H1 (cell line): ENCODE measurements around the gene IGSF5. TPM values are rescaled to one million over a fixed set of nuclear protein-coding genes. Genes with fewer than 3 reads are reported as not detected.

Source experiments
- CTCF ChIA-PET: fragments of 300-600 bp; sonication (Branson Sonifier 250); formaldehyde crosslinking; loops from one replicate; lab custom pipeline; 2021; ENCODE audit not compliant: partially characterized antibody; lab: Charles Lee
- POLR2A ChIA-PET: fragments of 300-600 bp; sonication (Branson Sonifier 250); formaldehyde crosslinking; loops from one replicate; lab custom pipeline; 2021; ENCODE audit warnings: inconsistent platforms; ENCODE audit not compliant: partially characterized antibody; lab: Charles Lee
- DNase-seq, 2 experiments: peaks; one replicate each; pipeline versions ENCODE4 v3.0.0 to v3.0.0-alpha.2; 2010 to 2022; ENCODE audit warnings: low spot score in 2 of 2, low read depth in 1 of 2, mixed read lengths in 1 of 2
- FAIRE-seq: peaks from 2 replicates; lab custom pipeline; 2011; peaks lifted over from hg19 to GRCh38; lab: Jason Lieb, UNC
- H2AFZ ChIP-seq: 2 replicates; pipeline ENCODE4 v1.8.1; 2012; ENCODE audit warnings: low read length, inconsistent platforms
- H2AK5ac ChIP-seq: 2 replicates; pipeline ENCODE4 v1.6.1; 2013; ENCODE audit warnings: low read depth, low read length
- H2BK120ac ChIP-seq: replicated peaks from 2 replicates; pipeline ENCODE3; 2013; ENCODE audit warnings: low read depth, low read length, inconsistent platforms
- H2BK12ac ChIP-seq: 2 replicates; pipeline ENCODE4 v1.6.1; 2013; ENCODE audit warnings: low read depth, low read length
- H2BK15ac ChIP-seq: 2 replicates; pipeline ENCODE4 v1.6.1; 2013; ENCODE audit warnings: low read length
- H2BK20ac ChIP-seq: 2 replicates; pipeline ENCODE4 v1.6.1; 2013; ENCODE audit warnings: low read length
- H2BK5ac ChIP-seq: 2 replicates; pipeline ENCODE4 v1.6.1; 2013; ENCODE audit warnings: low read depth, low read length
- H3K14ac ChIP-seq: 2 replicates; pipeline ENCODE4 v1.6.1; 2013; ENCODE audit warnings: inconsistent platforms; ENCODE audit not compliant: insufficient read length
- H3K18ac ChIP-seq: 2 replicates; pipeline ENCODE4 v1.6.1; 2013; ENCODE audit warnings: low read length; ENCODE audit errors: extremely low read depth
- H3K23ac ChIP-seq: 2 replicates; pipeline ENCODE4 v1.6.1; 2013; ENCODE audit warnings: inconsistent platforms; ENCODE audit not compliant: insufficient read length
- H3K23me2 ChIP-seq: 2 replicates; pipeline ENCODE4 v1.6.1; 2013; ENCODE audit warnings: low read depth, low read length
- H3K27ac ChIP-seq: 2 replicates; pipeline ENCODE4 v1.6.1; 2011; ENCODE audit warnings: low read depth, low read length, inconsistent platforms
- H3K27me3 ChIP-seq, 4 experiments: replicated peaks in 1 of 4; 1 replicate in 1 of 4; 2 replicates in 3 of 4; pipeline versions ENCODE4 v1.6.1 to v1.8.1; 2011 to 2013; ENCODE audit warnings: low read length in 3 of 4, mild to moderate bottlenecking in 3 of 4, inconsistent platforms in 2 of 4, mixed read lengths in 2 of 4, moderate library complexity in 1 of 4; ENCODE audit not compliant: control insufficient read depth in 3 of 4, insufficient read depth in 3 of 4; ENCODE audit errors: extremely low read depth in 1 of 4
- H3K36me3 ChIP-seq, 4 experiments: 2 replicates each; pipeline versions ENCODE4 v1.6.1 to v1.8.1; 2011 to 2013; ENCODE audit warnings: mild to moderate bottlenecking in 4 of 4, low read length in 3 of 4, moderate library complexity in 2 of 4, control low read depth in 1 of 4, inconsistent platforms in 1 of 4; ENCODE audit not compliant: insufficient read depth in 4 of 4, control insufficient read depth in 2 of 4
- H3K4ac ChIP-seq: replicated peaks from 2 replicates; pipeline ENCODE3; 2013; ENCODE audit warnings: low read length, low read depth, mixed read lengths, inconsistent platforms; ENCODE audit not compliant: insufficient read length
- H3K4me1 ChIP-seq, 4 experiments: replicated peaks in 1 of 4; 1 replicate in 1 of 4; 2 replicates in 3 of 4; pipeline versions ENCODE4 v1.6.1 to v1.8.1; 2011 to 2013; ENCODE audit warnings: low read length in 3 of 4, inconsistent platforms in 2 of 4, mixed read lengths in 1 of 4; ENCODE audit not compliant: insufficient read depth in 4 of 4, control insufficient read depth in 3 of 4
- H3K4me2 ChIP-seq, 2 experiments: 2 replicates each; pipeline versions ENCODE4 v1.6.1 to v1.8.1; 2011 to 2013; ENCODE audit warnings: low read depth in 2 of 2, low read length in 2 of 2, control low read depth in 1 of 2, inconsistent platforms in 1 of 2, mild to moderate bottlenecking in 1 of 2; ENCODE audit not compliant: insufficient read depth in 1 of 2
- H3K4me3 ChIP-seq, 4 experiments: fragments of 200-600, 300-600 bp in 1 of 4; sonication (generic), shearing (Covaris generic), sonication (Bioruptor Twin) in 1 of 4; 2 replicates each; pipeline versions ENCODE4 v1.5.1 to v1.8.1; 2011 to 2016; ENCODE audit warnings: low read length in 4 of 4, low read depth in 3 of 4, control low read depth in 2 of 4, inconsistent platforms in 2 of 4, mild to moderate bottlenecking in 2 of 4, mixed read lengths in 1 of 4, moderate library complexity in 1 of 4; ENCODE audit not compliant: insufficient read depth in 2 of 4; ENCODE audit errors: extremely low read depth in 1 of 4
- H3K56ac ChIP-seq: replicated peaks from 2 replicates; pipeline ENCODE3; 2013; ENCODE audit warnings: low read depth, mild to moderate bottlenecking, mixed read lengths, low read length, inconsistent platforms; ENCODE audit not compliant: insufficient read length
- H3K79me1 ChIP-seq: 2 replicates; pipeline ENCODE4 v1.6.1; 2013; ENCODE audit warnings: low read depth, low read length, control low read depth
- H3K79me2 ChIP-seq, 2 experiments: 2 replicates each; pipeline versions ENCODE4 v1.6.1 to v1.8.1; 2012 to 2013; ENCODE audit warnings: low read length in 2 of 2, mild to moderate bottlenecking in 2 of 2, inconsistent platforms in 1 of 2; ENCODE audit not compliant: insufficient read depth in 2 of 2, control insufficient read depth in 1 of 2
- H3K9ac ChIP-seq, 4 experiments: replicated peaks in 1 of 4; 1 replicate in 1 of 4; 2 replicates in 3 of 4; pipeline versions ENCODE4 v1.6.1 to v1.8.1; 2011 to 2013; ENCODE audit warnings: low read depth in 3 of 4, low read length in 3 of 4, control low read depth in 2 of 4, mild to moderate bottlenecking in 2 of 4, moderate library complexity in 2 of 4, inconsistent platforms in 1 of 4; ENCODE audit errors: extremely low read depth in 1 of 4
- H3K9me3 ChIP-seq, 2 experiments: 2 replicates each; pipeline versions ENCODE4 v1.6.1 to v1.8.1; 2012 to 2013; ENCODE audit warnings: mild to moderate bottlenecking in 2 of 2, moderate library complexity in 2 of 2, control low read depth in 1 of 2, inconsistent platforms in 1 of 2, low read depth in 1 of 2, low read length in 1 of 2, mixed read lengths in 1 of 2; ENCODE audit not compliant: insufficient read depth in 2 of 2
- H4K20me1 ChIP-seq, 2 experiments: replicated peaks in 1 of 2; 2 replicates each; pipeline versions ENCODE3 to v1.8.1; 2011 to 2013; ENCODE audit warnings: inconsistent platforms in 2 of 2, low read length in 2 of 2, mild to moderate bottlenecking in 1 of 2; ENCODE audit not compliant: insufficient read depth in 2 of 2, control insufficient read depth in 1 of 2
- H4K5ac ChIP-seq: 2 replicates; pipeline ENCODE4 v1.6.1; 2013; ENCODE audit warnings: low read length, low read depth, mixed read lengths, inconsistent platforms; ENCODE audit not compliant: insufficient read length
- H4K8ac ChIP-seq: 2 replicates; pipeline ENCODE4 v1.8.0; 2013; ENCODE audit warnings: mild to moderate bottlenecking, moderate library complexity, low read length, inconsistent platforms; ENCODE audit not compliant: insufficient read depth; ENCODE audit errors: extremely low read depth
- H4K91ac ChIP-seq: replicated peaks from 2 replicates; pipeline ENCODE3; 2013; ENCODE audit warnings: low read length, mixed read lengths, inconsistent platforms; ENCODE audit not compliant: insufficient read length
- CHD2 ChIP-seq: IDR thresholded peaks from 2 replicates; pipeline ENCODE4 v1.6.1; 2012; ENCODE audit warnings: low read length, improper control_type of control experiment
- GTF2F1 ChIP-seq: IDR thresholded peaks from 2 replicates; pipeline ENCODE4 v1.6.1; 2012; ENCODE audit warnings: low read depth, low read length, improper control_type of control experiment, borderline replicate concordance
- HDAC2 ChIP-seq, 2 experiments: fragments of 300-600 bp in 1 of 2; sonication (generic) in 1 of 2; IDR thresholded peaks; 2 replicates each; pipeline ENCODE4 v1.6.1; 2011 to 2012; ENCODE audit warnings: low read depth in 2 of 2, low read length in 2 of 2, mild to moderate bottlenecking in 2 of 2, moderate library complexity in 2 of 2, borderline replicate concordance in 1 of 2, inconsistent platforms in 1 of 2
- JUN ChIP-seq: IDR thresholded peaks from 2 replicates; pipeline ENCODE4 v1.6.1; 2011; ENCODE audit warnings: low read depth, mild to moderate bottlenecking, improper control_type of control experiment, low read length
- RAD21 ChIP-seq, 2 experiments: IDR thresholded peaks in 1 of 2; conservative IDR thresholded peaks in 1 of 2; 2 replicates each; pipeline ENCODE4 v1.6.1; 2011; ENCODE audit warnings: low read depth in 2 of 2, low read length in 2 of 2, improper control_type of control experiment in 1 of 2, inconsistent platforms in 1 of 2, mild to moderate bottlenecking in 1 of 2, moderate library complexity in 1 of 2
- RXRA ChIP-seq: IDR thresholded peaks from 2 replicates; pipeline ENCODE4 v1.6.1; 2011; ENCODE audit warnings: low read depth, mild to moderate bottlenecking, low read length, moderate library complexity; ENCODE audit not compliant: insufficient read depth
- SIRT6 ChIP-seq: IDR thresholded peaks from one replicate; pipeline ENCODE4 v1.7.1; 2012; ENCODE audit warnings: low read length, inconsistent platforms
- SP2 ChIP-seq: IDR thresholded peaks from 2 replicates; pipeline ENCODE4 v1.6.1; 2012; ENCODE audit warnings: mild to moderate bottlenecking, low read length, inconsistent platforms
- TAF1 ChIP-seq: IDR thresholded peaks from 2 replicates; pipeline ENCODE4 v1.6.1; 2011; ENCODE audit warnings: mild to moderate bottlenecking, low read depth, low read length
- USF2 ChIP-seq: IDR thresholded peaks from 2 replicates; pipeline ENCODE4 v1.6.1; 2011; ENCODE audit warnings: low read length, improper control_type of control experiment
- ZNF274 ChIP-seq: IDR thresholded peaks from 2 replicates; pipeline ENCODE4 v1.7.0; 2012; ENCODE audit warnings: low read length, borderline replicate concordance; ENCODE audit errors: extremely low read depth
- WGBS, 2 experiments: shearing (Covaris generic) in 1 of 2; methylation state at CpG; one replicate each; pipeline versions ENCODE4 v1.1.6 to v1.1.7; 2013 to 2015; ENCODE audit warnings: low lambda C conversion rate in 2 of 2, mixed read lengths in 2 of 2, inconsistent platforms in 1 of 2, low coverage in 1 of 2, missing lambda C conversion rate in 1 of 2; ENCODE audit not compliant: insufficient replicate concordance in 2 of 2, insufficient coverage in 1 of 2, insufficient read length in 1 of 2; ENCODE audit errors: extremely low coverage in 1 of 2, missing lambda C conversion rate in 1 of 2; 5-methylcytosine and 5-hydroxymethylcytosine counted together
- polyA plus RNA-seq, 7 experiments: library from polyadenylated mRNA; depleted of rRNA in 3 of 7; stranded (reverse) in 5 of 7; unstranded in 2 of 7; fragments of >200 nt in 5 of 7; fragments of 200-250 nt in 2 of 7; gene quantifications; 1 replicate in 5 of 7; 2 replicates in 1 of 7; 4 replicates in 1 of 7; pipeline versions ENCODE4 v1.2.1 to v1.2.3, GENCODE V29; 2011 to 2013; ENCODE audit warnings: missing spikeins in 2 of 7, mixed read lengths in 2 of 7
- total RNA-seq: library from RNA; stranded (reverse); fragmentation: NEBNext Ultra II Directional; extraction: Animal tissue kit (Norgen Biotek cat#: 25700); gene quantifications from 2 replicates; pipeline ENCODE4 v1.2.1, GENCODE V29; 2021
- TF ChIP-seq, protein P1 (sequence below): IDR thresholded peaks from 2 replicates; pipeline ENCODE4 v1.6.1; 2011; ENCODE audit warnings: low read depth, mild to moderate bottlenecking, low read length; ENCODE audit not compliant: insufficient read depth

IGSF5 gene
- total and polyA plus RNA-seq, 2 of the 8 experiments (the other 6 are each of a cell fraction or from before 2014, with no cell fraction given): 4.4 to 5.4 TPM

DNA sequence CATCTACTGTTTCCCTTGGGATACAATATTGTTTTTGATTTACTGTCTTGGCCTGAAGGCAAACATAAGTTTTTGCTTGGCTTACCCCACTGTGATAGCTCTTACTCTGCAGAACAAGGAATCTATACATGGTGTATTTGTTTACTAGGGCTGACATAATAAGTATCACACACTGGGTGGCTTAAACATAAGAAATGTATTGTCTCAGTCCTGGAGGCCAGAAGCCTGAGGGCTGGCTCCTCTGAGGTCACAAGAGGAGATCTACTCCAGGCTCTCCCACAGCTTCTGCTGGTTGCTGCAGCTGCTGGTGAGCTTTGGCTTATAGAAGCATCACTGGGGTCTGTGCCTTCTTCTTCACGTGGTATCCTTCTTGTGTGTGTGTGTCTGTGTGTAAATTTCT is 30.7 kb upstream of the IGSF5 start:
- peaks cover 0 to 4% (median 1%) of the 10 kb centered on the region in 4 experiments; a peak in 1 of 7 replicates for H3K4me1 ChIP-seq
- H3K23ac ChIP-seq: no peak overlapping the region
- no peak overlapping the region for H4K91ac ChIP-seq
- no peak for DNase-seq
- H3K9me3 ChIP-seq: no peaks in the 10 kb centered on the region
- H3K18ac ChIP-seq: no peak overlapping the region
- no peak overlapping the region for H2AK5ac ChIP-seq
- no peaks in the 10 kb centered on the region for H3K79me2 ChIP-seq
- H4K8ac ChIP-seq: no peak overlapping the region
- H4K5ac ChIP-seq: no peak overlapping the region
- no peaks in the 10 kb centered on the region for H4K20me1 ChIP-seq
- no peaks in the 10 kb centered on the region; the same call in 1 of the 2 replicates for H3K79me1 ChIP-seq
- H2BK120ac ChIP-seq: no peak overlapping the region
- H2BK20ac ChIP-seq: peak overlapping the region; percentile 49; the same call in 1 of the 2 replicates
- no peak overlapping the region for H3K14ac ChIP-seq
- FAIRE-seq: no peak
- H3K56ac ChIP-seq: no peak overlapping the region
- ChIA-PET CTCF (interaction anchor here (0.7 to 9.2 kb wide), 16 partner anchors 10 to 326 kb away, joined by 3 to 62 read pairs (median 4); no protein-coding TSS in a partner anchor), POLR2A (no interaction called here)
- H3K36me3 ChIP-seq: no peaks in the 10 kb centered on the region
- no peaks in the 10 kb centered on the region for H3K27me3 ChIP-seq
- H3K9ac ChIP-seq: no peak overlapping the region
- H3K4me3 ChIP-seq: no peak overlapping the region
- no peak overlapping the region for H3K4me2 ChIP-seq
- WGBS, 2 experiments: 82% methylated on average over 1 of the region's 1 CpG; no CpG with 5 or more reads in 1 of the 2 experiments
- H2AFZ ChIP-seq: no peak overlapping the region
- H3K27ac ChIP-seq: no peak overlapping the region
- no peak overlapping the region for H2BK15ac ChIP-seq
- H3K4ac ChIP-seq: no peak overlapping the region
- H2BK5ac ChIP-seq: peak overlapping the region; percentile 56
- no peak overlapping the region for H2BK12ac ChIP-seq
- H3K23me2 ChIP-seq: no peaks in the 10 kb centered on the region
- TF ChIP-seq SP2 (no peak), USF2 (no peak), ZNF274 (no peak), SIRT6 (no peak), TAF1 (no peak), RXRA (no peak), RAD21 (IDR thresholded peaks at IDR 0.05 in 1 of 2, conservative IDR thresholded peaks at IDR 0.05 in 1 of 2; ENCODE audit: low read depth in 2 of 2, low read length in 2 of 2) (no peak), GTF2F1 (no peak), HDAC2 (IDR thresholded peaks at IDR 0.05; ENCODE audit: borderline replicate concordance in 1 of 2, low read depth in 2 of 2, low read length in 2 of 2) (no peak), CHD2 (no peak), JUN (no peak)
- TF ChIP-seq, protein P1, sequence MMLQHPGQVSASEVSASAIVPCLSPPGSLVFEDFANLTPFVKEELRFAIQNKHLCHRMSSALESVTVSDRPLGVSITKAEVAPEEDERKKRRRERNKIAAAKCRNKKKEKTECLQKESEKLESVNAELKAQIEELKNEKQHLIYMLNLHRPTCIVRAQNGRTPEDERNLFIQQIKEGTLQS: no peak
